Choroid plexus epithelial cell (primary cell): ENCODE data around the gene HSD17B7.

ENCODE experiments used
- DNase-seq: peaks from one replicate; pipeline ENCODE4 v3.0.0-alpha.2; 2010; ENCODE audit warnings: low read depth
- H3K4me3 ChIP-seq: 2 replicates; pipeline ENCODE4 v1.5.1; 2011; ENCODE audit warnings: low read depth, mild to moderate bottlenecking, control low read depth, low read length, moderate library complexity
- TF ChIP-seq, protein P1 (sequence below): conservative IDR thresholded peaks from 2 replicates; pipeline ENCODE4 v1.5.1; 2011; ENCODE audit warnings: low read depth, mild to moderate bottlenecking, control low read depth, inconsistent platforms, low read length, moderate library complexity

The HSD17B7 gene

DNA sequence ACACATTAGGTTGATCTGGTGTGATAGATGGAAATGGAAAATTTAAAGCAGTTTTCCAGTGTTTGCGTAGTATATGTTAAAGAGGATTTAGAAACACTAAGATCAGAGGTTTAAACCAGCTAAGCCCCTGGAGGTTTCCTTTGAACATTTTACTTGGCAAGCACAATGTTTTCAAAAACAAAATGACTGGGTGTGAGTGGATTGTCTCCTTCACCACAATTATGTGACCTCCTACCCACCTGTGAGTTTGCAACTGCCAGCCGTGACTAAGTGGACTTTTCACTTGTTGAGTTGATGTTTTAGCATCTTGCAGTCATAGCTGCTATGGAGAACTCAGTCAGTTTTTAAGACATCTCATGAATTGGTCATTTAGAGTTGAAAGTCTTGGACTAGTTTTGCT, 65.8 kb downstream of the HSD17B7 start:
- peak; percentile 99 for DNase-seq

DNA sequence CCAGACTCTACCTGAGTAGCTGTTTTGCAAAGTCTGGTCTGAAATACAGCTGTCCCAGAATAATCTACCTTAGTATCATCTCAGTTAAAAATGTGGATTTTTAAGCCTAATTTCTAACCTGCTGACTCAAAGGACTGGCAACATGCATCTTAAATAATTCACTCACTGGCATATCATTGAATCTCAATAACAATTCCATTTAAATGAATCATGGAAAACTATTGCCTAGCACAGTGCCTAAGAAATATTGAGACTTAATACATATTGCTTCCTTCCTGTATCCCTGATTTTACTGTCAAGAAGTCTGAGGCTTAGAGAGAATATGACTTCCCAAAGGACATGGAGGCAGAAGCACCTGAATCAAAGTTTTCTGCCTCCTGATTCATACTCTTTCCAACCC, 67.3 kb downstream of the HSD17B7 start:
- TF ChIP-seq, protein P1, sequence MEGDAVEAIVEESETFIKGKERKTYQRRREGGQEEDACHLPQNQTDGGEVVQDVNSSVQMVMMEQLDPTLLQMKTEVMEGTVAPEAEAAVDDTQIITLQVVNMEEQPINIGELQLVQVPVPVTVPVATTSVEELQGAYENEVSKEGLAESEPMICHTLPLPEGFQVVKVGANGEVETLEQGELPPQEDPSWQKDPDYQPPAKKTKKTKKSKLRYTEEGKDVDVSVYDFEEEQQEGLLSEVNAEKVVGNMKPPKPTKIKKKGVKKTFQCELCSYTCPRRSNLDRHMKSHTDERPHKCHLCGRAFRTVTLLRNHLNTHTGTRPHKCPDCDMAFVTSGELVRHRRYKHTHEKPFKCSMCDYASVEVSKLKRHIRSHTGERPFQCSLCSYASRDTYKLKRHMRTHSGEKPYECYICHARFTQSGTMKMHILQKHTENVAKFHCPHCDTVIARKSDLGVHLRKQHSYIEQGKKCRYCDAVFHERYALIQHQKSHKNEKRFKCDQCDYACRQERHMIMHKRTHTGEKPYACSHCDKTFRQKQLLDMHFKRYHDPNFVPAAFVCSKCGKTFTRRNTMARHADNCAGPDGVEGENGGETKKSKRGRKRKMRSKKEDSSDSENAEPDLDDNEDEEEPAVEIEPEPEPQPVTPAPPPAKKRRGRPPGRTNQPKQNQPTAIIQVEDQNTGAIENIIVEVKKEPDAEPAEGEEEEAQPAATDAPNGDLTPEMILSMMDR = no peak

More for the DNA sequence above, 65.8 kb downstream of the HSD17B7 start:
- H3K4me3 ChIP-seq = no peak overlapping the region
- TF ChIP-seq, protein P1 = no peak

DNA sequence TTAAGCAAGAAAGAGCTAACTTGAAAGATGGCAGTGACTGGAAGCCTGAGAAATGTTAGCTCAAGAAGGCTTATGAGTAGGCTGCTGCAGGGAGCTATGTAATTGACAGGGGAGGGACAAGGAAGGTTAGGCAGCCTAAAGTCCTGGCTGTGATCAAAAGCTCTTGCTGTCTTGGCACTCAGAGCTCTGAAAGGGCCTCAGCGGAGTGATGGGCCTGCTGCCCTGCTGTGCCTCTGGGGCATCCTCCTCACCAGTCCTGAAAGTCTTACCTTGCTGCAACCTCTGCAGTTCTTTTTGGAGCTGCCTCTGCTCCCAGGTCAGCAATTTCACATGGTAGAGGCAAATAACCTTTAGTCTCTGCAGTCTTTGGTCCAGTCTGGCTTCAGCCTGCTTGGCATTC, 68.7 kb downstream of the HSD17B7 start:
- no peak overlapping the region for H3K4me3 ChIP-seq
- DNase-seq = no peak
- TF ChIP-seq, protein P1 = no peak

More for the DNA sequence above, 67.3 kb downstream of the HSD17B7 start:
- peak; percentile 51 for DNase-seq
- H3K4me3 ChIP-seq = no peak overlapping the region

DNA sequence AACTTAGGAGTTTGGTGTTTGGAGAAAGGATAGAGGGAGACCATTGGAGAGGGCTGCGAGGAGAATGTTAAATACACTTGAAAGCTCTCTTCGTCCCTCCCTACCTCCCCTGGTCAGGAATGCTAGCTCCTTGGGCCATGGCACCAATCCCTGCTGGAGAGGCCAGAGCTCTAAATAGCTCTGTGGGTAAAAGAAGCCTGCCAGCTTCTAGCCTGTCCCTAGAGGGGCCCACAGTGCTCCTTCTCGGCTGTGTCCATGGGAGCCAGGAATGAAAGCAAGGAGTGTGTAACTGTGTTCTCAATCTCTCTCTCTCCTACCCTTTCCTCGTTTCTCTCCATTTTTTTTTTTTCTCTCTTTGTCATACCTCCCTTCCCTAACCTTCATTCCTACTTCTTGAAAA, 70.6 kb downstream of the HSD17B7 start, which contains the start of gene CCDC190:
Gene CCDC190, minus strand, starts transcription at position 75 of the 400 bp plus-strand sequence. CDS start 1,529 bp downstream, outside the sequence.
- TF ChIP-seq, protein P1 = no peak
- no peak within 1 kb of the TSS for H3K4me3 ChIP-seq
- peak; percentile 42 for DNase-seq

DNA sequence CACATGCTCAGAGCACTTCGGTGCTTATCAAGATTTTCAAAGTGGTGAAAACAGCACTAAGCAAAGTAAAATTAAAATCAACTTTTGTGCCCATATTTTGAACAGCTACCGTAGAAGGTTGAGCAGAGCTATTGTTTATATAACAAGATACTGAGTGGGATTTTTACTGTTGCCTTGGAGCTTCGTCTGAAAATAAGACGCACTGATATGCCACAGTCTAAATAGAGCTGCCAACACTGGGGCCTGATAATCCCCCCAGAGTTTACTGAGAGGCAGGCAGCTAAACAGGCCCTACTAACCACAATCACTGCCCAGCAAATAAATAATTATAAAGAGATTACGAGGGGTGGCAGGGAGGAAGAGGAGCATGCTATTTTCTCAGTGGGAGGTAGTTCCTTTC, 71.1 kb downstream of the HSD17B7 start:
- DNase-seq = peak; percentile 25
- TF ChIP-seq, protein P1 = no peak
- no peak overlapping the region for H3K4me3 ChIP-seq
